NCI-H748 (cell line): ENCODE results near the gene TOMM40.
A peak's percentile ranks its signal among the peaks of the same experiment; 100 is the strongest.
"Not testable (repeated sequence)": the region's sequence is repeated elsewhere in the genome, so short reads cannot be mapped to it uniquely, and the experiment has no call there.

ENCODE experiments used
- DNase-seq: peaks from one replicate; lab custom pipeline; 2025; ENCODE audit not compliant: unreplicated experiment; lab: John Stamatoyannopoulos, UW

Gene TOMM40

DNA sequence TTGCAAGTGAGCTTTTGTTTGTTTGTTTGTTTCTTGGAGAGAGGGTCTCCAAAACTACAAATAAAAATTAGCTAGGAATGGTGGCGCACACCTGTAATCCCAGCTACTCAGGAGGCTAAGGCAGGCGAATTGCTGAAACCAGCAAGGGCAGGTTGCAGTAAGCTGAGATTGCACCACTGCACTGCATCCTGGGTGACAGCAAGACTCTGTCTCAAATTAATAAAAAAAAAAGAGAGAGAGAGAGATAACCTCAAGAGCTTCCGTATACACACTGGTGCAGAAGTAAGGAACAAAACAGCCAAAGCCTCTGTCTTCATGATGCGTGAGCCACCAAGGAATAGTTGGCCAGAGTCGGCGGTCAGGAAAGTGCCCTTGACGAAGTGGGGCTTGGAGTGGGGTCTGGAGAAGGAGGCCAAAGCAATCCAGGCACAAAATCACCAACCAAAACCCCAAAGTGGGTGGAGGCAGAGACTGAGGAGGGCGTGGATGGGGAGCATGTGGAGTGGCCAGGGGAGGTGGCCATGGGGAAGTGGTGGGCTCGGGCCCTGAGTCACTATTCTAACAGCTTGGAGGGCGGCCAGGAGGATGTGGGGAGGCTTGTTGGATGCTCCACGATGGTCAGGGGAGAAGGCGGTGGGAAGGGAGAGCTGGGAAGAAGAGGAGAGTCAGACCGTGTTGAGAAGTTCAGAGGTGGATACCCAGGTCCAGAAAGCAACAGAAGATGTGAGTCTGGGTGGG lies 21.2 kb upstream of the TOMM40 start:
- no peak for DNase-seq

DNA sequence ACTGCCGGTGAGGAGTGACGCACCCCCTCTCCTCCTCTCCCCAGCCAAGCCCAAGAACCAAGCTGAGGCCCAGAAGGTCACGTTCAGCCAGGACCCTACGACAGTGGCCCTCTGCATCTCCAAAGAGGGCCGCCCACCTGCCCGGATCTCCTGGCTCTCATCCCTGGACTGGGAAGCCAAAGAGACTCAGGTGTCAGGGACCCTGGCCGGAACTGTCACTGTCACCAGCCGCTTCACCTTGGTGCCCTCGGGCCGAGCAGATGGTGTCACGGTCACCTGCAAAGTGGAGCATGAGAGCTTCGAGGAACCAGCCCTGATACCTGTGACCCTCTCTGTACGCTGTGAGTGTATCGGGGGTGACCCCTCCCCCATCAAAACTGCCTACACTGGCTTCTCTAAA lies 19.2 kb upstream of the TOMM40 start:
- DNase-seq = no peak

DNA sequence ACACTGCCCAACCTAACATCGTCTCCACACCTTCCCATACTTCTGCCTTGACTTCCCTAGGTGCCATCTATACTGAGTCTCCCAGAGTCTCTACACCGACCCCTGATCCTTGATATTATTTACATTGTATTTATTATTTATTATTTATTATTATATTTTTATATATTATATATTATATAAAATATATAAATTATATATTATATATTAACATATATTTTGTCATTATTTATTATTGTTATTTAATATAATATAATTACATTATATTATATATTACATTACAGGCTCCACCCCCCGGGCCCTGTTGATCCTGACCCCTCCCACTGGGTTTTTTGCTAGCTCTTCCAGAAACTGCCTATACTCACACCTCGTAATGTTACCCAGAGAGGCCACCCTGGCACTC lies 18.4 kb upstream of the TOMM40 start:
- no peak for DNase-seq

DNA sequence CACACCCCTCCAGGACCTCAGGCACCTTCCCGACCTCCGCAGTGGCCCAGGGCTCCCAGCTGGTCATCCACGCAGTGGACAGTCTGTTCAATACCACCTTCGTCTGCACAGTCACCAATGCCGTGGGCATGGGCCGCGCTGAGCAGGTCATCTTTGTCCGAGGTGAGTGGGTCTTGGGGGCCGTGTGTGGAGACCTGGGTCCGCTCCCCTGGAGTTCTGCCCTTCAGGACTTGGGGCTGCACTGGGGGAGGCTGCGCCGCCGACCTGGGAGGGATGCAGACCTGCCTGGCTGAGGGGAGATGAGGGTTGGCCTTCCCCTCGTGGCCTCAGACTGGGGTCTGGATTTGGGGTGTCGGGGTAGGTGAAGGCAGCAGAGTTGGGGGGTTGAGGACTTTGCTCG lies 16.7 kb upstream of the TOMM40 start:
- no peak for DNase-seq

DNA sequence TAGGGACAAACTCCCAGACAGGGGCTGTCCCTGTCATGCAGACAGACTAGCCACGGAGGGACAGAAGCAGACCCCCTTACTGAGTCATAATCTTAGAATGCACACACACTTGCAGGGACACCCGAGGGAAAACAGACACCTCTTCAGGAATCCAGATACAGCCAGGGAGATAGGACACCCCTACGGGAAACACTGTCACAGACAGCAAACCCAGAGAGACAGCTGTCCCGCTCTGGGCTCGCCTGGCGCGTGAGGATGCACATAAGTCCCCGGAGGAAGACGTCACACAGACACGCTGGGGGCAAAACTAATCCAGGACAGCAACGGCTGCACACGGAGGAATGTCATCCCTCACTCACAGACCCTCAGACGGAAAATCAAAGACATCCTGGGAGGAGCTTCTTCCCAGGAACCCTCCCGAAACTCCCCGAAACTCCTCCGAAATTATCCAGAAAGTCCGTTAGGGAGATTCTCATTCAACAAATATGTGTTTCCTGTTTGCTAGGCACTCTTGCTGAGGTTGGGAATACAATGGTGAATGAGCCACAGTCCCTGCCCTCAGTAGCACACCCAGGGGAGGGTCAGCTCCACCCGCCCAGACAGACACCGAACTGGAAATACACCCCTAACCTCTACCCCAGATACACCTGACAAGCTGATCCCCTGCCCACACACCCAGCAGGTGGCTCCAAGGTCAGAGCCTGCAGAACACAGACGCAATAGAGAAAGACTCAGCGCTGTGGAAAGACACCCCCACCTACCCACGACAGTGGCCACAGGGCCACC lies 15.2 kb upstream of the TOMM40 start:
- no peak for DNase-seq

DNA sequence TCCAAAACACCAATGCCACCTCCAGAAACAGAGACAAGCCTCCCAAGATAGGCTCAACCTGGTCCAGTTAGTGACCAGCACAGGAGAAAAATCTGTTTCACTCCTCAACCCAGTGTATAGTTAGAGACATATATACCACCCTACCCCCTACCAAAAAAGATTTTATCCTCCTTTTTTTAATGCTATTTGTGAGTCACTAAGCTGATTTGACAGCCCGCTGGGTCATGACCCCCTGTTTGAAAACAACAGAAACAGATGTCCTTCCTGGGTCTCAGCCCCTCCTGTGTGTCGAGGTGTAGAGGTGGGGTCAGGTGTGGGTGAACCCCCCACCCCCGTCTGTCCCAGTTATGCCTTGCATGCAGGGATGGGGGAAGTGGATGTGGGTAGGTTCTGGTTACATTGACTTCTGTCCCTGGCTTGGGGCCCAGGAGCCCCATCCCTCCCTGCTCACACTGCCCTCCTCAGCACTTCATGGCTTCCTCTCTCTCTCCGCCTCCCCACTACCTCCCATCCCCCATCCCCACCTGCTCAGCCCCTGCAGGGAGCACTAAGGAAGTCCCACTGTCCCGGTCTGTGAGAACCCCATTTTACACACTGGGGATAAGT lies 14.0 kb upstream of the TOMM40 start:
- no peak for DNase-seq

DNA sequence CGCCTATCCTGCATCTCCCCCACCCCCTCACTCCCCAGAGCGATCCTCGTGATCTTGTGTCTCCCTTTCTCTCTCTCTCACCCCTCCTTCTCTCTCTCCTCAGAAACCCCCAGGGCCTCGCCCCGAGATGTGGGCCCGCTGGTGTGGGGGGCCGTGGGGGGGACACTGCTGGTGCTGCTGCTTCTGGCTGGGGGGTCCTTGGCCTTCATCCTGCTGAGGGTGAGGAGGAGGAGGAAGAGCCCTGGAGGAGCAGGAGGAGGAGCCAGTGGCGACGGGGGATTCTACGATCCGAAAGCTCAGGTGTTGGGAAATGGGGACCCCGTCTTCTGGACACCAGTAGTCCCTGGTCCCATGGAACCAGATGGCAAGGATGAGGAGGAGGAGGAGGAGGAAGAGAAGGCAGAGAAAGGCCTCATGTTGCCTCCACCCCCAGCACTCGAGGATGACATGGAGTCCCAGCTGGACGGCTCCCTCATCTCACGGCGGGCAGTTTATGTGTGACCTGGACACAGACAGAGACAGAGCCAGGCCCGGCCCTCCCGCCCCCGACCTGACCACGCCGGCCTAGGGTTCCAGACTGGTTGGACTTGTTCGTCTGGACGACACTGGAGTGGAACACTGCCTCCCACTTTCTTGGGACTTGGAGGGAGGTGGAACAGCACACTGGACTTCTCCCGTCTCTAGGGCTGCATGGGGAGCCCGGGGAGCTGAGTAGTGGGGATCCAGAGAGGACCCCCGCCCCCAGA lies 12.8 kb upstream of the TOMM40 start:
- no peak for DNase-seq

DNA sequence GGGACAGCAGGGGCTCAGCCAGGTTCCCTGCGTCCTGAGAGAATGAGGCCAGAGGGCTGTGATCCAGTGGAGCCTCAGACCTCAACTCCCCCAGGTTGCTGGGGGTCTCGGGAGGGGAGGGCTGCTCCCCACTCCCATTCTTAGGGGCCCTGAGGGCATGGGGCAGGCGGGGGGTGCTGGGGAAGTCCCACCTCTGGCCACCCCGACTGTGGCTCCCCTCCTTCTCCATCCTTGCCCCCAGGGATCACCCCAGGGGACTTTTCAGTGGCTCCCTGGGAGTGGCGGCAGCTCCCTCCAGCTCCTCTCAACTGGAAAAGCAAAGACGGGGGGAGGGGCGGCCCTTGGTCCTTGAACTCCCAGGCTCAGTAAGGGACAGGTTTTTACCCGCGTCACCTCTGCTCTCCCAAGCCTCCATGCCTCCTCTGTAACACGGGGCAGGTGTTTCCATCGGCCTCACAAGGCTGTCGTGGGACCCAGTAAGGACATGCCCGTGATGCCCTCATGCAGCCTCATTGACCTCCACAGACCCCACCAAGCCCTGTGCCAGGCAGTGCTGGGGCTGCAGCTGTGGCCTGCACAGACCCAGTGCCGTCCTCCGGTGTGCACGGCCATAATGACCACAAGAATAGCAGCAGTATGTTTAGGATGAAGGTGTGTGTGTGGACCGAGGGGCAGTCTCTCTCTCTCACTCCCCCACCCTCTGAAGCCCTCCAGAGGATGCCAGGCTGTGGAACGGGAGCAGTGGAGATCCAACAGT lies 11.6 kb upstream of the TOMM40 start:
- DNase-seq = no peak

DNA sequence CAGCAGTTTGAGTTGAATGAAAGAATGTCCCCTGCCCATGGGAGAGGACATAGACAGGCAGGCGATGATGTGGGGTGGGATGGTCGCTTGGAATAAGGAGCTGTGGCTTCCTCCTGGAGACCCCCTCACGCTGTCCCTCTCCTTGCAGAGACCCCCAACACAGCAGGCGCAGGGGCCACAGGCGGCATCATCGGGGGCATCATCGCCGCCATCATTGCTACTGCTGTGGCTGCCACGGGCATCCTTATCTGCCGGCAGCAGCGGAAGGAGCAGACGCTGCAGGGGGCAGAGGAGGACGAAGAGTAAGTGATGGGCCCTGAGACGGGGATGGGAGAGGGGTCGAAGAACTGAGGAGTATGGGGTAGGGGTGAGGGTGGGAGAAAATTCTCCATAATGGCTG lies 9.0 kb upstream of the TOMM40 start:
- no peak for DNase-seq

DNA sequence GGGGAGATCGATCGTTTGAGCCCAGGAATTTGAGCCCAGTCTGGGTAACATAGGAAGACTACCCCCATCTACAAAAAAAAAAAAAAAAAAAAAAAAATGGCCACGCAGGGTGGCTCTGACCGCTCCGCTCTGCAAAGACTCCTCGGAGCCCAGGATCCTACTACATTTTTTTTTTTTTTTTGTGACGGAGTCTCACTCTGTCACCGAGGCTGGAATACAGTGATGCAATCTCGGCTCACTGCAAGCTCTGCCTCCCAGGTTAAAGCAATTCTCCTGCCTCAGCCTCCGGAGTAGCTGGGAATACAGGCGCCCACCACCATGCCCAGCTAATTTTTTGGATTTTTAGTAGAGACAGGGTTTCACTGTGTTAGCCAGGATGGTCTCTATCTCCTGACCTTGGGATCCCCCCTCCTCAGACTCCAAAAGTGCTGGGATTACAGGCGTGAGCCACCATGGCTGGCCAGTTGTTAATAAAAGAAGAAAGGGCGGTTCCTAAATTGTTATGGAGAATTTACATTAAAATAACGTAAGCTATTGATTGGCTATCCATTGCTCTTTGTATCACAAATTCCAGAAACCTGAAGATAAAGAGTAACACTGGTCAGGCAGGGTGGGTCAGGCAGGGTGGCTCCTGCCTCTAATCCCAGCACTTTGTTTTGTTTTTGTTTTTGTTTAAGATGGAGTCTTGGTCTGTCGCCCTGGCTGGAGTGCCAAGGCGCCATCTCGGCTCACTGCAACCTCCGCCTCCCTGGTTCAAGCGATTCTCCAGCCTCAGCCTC lies 8.2 kb upstream of the TOMM40 start:
- DNase-seq = not testable (repeated sequence)

DNA sequence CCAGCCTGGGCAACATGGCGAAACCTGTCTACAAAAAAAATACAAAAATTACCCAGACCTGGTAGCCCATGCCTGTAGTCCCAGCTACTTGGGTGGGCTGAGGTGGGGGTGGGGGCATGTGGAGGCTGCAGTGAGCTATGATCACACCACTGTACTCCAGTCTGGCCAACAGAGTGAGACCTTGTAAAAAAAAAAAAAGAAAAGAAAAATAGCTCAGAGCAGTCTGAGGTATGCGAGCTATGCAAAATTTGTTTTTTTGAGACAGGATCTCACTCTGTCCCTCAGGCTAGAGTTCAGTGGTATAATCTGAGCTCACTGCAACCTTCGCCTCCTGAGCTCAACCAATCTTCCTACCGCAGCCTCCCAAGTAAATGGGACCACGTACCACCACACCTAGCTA lies 7.1 kb upstream of the TOMM40 start:
- DNase-seq = no peak

DNA sequence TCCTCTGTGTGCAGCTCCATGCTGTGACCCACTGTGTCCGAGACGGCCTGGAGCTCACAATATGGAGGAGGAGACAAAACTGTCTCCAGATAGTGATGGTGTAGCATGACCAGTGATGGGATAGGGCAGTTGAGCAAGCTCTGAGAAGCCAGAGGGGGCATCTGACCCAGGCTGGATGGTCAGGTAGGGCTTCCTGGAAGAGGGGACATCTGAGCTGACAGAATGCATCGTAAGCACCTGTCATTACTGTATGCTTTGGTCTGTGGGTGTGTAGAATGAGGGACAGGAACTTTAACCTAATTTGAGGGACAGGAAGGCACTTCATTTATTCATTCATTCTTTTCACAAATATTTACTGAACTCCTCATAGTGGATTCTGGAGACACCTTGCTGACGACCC lies 6.5 kb upstream of the TOMM40 start:
- no peak for DNase-seq

DNA sequence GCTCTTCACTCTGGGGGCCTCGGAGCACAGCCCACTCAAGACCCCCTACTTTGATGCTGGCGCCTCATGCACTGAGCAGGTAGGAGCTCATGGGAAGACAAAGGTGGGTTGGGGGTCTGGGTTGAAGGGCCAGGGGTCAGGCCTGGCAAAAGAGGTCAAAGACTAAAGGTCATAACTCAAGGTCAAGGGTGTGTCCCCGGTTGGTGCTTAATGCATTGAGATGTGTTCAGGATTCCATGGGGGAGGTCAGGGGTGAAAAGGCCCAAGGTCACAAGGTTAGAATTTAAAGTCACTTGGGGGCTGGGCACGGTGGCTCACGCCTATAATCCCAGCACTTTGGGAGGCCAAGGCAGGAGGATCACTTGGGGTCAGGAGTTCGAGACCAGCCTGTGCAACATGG lies 4.9 kb upstream of the TOMM40 start:
- DNase-seq = no peak

DNA sequence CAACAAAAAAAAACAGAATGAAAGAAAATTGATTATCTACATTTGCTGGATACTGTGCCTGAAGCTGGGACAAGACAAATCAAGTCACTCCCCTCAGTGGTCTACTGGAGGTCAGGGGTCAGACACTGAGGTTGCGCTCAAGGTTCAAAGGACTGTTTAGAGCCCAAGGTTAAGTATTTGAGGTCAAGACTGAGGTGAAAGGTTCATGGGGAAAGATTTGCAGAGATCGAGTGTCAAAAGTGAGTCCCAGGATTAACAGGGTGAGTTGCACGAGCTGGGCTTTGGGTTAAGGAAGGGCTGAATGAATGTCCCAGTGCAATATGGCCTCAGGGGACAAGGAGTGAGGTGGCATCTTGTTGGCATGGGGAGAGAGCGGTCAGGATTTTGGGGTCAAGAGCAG lies 3.4 kb upstream of the TOMM40 start:
- no peak for DNase-seq

DNA sequence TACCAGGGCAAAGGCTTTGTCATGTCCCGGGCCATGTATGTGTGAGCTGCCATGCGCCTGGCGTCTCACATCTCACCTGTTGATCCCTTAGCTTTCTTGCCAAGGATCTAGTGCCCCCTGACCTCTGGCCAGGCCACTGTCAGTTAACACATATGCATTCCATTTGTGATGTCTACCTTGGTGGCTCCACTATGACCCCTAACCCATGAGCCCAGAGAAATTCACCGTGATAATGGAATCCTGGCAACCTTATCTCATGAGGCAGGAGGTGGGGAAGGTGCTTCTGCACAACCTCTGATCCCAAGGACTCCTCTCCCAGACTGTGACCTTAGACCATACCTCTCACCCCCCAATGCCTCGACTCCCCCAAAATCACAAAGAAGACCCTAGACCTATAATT lies 2.7 kb upstream of the TOMM40 start:
- not testable (repeated sequence) for DNase-seq

DNA sequence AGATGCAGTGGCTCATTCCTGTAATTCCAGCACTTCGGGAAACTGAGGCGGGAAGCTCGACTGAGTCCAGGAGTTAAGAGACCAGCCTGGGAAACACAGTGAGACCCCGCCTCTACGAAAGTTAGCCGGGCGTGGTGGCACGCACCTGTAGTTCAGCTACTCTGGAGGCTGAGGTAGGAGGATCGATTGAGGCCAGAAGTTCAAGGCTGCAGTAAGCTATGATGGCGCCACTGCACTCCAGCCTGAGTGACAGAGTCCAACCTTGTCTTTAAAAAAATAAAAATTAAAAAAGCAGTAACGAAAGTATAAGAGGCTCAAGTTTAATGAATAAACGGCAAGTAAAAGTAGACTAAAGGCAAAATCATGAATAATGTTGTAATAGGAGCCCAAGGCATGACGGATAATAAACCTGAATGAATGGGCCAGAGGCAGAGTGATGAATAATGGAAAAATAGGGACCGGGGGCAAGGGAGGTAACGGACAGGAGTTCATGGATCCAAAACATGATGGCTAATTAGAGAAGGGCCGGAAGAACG lies 1.2 kb upstream of the TOMM40 start:
- DNase-seq = no peak

DNA sequence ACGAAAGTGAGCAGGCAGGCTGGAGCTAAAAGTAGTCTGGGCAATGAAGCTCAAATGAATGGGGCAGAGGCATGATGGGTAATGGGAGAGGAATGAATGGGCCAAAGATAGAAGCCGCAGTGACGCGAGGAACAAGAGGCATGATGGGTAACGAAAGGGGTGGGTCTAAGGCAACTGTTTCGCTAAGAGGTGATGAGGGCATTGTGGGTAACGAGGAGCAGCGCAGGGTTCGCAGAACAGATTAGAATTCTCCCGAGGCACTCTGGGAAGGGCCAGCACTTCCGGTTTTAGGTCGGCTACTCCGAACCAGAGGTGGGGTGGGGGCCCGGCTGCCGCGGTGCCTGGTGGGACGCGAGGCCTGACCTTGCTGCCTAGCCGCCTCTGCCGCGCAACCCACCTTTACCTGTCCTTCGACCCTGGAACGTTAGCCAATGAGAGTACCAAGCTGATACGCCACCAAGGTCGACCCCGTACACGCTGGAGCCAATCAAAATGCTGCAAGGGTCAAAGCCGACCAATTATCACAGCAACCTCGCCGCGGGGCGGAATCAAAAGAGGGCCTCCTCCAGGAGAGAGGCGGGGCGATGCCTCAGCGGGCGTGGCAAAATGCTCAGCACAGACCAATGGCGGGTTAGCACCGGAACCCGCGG lies 563 bp upstream of the TOMM40 start:
- DNase-seq = peak; percentile 100

DNA sequence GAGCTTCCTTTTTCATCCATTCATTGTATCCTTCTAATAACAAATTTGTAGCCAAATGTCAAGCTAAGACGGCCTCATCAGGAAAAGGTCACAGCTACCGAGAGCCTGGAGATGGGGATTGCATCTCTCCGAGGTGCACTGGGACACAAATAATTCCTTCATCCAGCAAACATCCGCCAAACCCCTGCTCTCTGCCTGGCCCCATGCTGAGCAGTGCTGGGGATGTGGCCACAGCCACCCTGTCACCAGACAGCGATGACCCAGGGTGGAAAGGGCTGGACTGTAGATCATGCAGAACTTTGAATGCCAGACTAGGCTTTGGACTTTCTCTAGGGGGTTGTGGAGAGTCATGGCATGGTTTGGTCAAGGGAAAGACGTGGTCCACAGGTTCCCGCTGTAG lies 1.9 kb downstream of the TOMM40 start:
- no peak for DNase-seq

DNA sequence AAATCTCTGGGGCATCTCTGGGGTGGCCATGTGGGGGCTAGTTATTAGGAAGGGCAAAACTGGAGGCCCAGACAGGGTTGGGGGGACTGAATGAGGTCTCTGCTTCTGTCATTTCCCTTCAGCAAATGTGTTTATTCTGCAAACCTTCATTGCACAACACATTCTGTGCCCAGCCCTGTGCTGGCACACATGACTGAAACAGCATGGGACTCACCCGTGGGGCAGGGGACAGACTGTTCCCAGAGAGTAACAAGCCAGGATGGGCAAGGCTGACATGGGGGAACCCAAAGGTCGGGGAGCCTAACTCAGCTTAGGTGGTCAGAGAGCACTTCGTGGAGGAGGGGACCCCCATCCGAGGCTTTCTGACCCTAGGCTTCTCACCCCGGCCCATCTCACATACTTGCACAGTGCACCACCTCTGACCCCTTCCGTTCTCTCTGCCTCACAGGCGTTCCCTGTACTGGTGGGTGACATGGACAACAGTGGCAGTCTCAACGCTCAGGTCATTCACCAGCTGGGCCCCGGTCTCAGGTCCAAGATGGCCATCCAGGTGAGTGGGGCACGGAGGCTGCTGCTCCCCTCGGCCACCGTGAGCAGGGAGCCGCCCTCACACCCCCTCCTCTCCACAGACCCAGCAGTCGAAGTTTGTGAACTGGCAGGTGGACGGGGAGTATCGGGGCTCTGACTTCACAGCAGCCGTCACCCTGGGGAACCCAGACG lies 2.4 kb downstream of the TOMM40 start:
- no peak for DNase-seq
